ENCODE measurements around the gene ZNF112. TPM values are rescaled to one million over a fixed set of nuclear protein-coding genes. Genes with fewer than 3 reads are reported as not detected.

Gene ZNF112
- polyA plus RNA-seq, 1 donor (not counting 4 experiments of a cell fraction or from before 2014, with no cell fraction given), result 4.6 TPM

DNA sequence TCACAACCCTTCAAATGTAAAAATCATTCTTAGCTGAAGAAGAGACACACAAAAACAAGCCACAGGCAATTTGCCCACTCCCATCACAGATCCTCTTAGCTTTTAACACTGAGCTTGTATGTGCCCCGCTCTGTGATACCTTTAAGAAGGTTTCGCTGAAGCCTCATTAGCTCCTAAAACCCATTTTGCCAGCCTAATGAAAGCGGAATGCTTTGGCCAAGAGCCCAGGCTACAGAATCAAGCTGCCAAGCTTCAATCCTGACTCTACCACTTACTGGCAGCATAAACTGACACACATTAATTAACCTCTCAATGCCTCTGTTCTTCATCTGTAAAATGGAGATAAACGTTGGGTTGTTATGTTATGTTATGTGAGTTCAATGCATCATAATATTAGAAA lies 10.5 kb downstream of the ZNF112 start:
- Histone ChIP-seq H3K27ac (ENCODE audit: control insufficient read depth, insufficient read depth, low read length) (no peak overlapping the region), H3K9me1 (ENCODE audit: control insufficient read depth, extremely low read depth, insufficient read depth, low read length) (no peaks in the 10 kb centered on the region), H2AFZ (ENCODE audit: control insufficient read depth, low read length) (no peak overlapping the region), H4K20me1 (ENCODE audit: control insufficient read depth, extremely low read depth, insufficient read depth, low read length) (no peaks in the 10 kb centered on the region), H3K79me2 (ENCODE audit: control insufficient read depth, insufficient read depth, low read length) (peaks cover 3% of the 10 kb centered on the region), H3K4me2 (ENCODE audit: control insufficient read depth, extremely low read depth, insufficient read depth, low read depth, low read length) (no peak overlapping the region), H3K36me3 (ENCODE audit: control insufficient read depth in 2 of 2, extremely low read depth in 1 of 2, insufficient read depth in 2 of 2, low read length in 2 of 2) (peaks cover 0 to 4% of the 10 kb centered on the region in 2 experiments), H3K9ac (ENCODE audit: control insufficient read depth, extremely low read depth, insufficient read depth, low read length) (no peak overlapping the region), H3K9me3 (ENCODE audit: control insufficient read depth, low read depth, low read length) (no peaks in the 10 kb centered on the region), H3K4me1 (ENCODE audit: control insufficient read depth, extremely low read depth, insufficient read depth, low read length) (no peaks in the 10 kb centered on the region), H3K4me3 (ENCODE audit: control insufficient read depth in 2 of 3, extremely low read depth in 1 of 3, insufficient read depth in 2 of 3, low read depth in 1 of 3, low read length in 3 of 3) (no peak overlapping the region), H3K27me3 (ENCODE audit: control insufficient read depth, extremely low read depth, insufficient read depth, low read length) (no peaks in the 10 kb centered on the region)
- FAIRE-seq (no peak), DNase-seq (ENCODE audit: low read depth, low spot score) (no peak)
- dilution Hi-C loops (cut with MboI; ENCODE audit: extremely low pct_ligation_motif_present, low sequenced_read_pairs), result no loop called here
- TF ChIP-seq, protein P1, sequence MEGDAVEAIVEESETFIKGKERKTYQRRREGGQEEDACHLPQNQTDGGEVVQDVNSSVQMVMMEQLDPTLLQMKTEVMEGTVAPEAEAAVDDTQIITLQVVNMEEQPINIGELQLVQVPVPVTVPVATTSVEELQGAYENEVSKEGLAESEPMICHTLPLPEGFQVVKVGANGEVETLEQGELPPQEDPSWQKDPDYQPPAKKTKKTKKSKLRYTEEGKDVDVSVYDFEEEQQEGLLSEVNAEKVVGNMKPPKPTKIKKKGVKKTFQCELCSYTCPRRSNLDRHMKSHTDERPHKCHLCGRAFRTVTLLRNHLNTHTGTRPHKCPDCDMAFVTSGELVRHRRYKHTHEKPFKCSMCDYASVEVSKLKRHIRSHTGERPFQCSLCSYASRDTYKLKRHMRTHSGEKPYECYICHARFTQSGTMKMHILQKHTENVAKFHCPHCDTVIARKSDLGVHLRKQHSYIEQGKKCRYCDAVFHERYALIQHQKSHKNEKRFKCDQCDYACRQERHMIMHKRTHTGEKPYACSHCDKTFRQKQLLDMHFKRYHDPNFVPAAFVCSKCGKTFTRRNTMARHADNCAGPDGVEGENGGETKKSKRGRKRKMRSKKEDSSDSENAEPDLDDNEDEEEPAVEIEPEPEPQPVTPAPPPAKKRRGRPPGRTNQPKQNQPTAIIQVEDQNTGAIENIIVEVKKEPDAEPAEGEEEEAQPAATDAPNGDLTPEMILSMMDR (optimal IDR thresholded peaks at IDR 0.05 in 1 of 3, IDR thresholded peaks at IDR 0.05 in 1 of 3, conservative IDR thresholded peaks at IDR 0.05 in 1 of 3; ENCODE audit: extremely low read depth in 1 of 3, insufficient read depth in 2 of 3, low read length in 3 of 3), result no peak
- no peak for TF ChIP-seq EZH2 (IDR thresholded peaks at IDR 0.05; ENCODE audit: low read length)

DNA sequence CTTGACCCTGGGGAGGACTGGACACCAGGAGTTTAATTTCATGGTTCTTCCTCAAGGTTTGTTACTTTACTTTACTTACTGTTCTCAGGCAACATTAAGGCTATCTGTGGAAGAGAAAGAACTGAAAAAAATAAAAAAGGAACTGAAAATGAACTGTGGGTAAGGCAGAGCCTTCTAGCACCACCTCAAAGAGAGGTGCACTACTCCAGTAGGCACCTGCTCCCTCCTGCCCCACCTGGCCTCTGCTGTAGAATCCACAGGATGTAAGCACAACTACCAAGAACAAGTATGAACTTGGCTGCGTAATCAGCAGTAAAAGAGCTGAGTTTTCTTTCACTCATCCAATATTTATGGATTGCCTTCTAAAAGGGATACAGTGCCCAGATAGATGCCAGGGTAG lies 12.2 kb downstream of the ZNF112 start:
- TF ChIP-seq, protein P1 (optimal IDR thresholded peaks at IDR 0.05 in 1 of 3, IDR thresholded peaks at IDR 0.05 in 1 of 3, conservative IDR thresholded peaks at IDR 0.05 in 1 of 3; ENCODE audit: extremely low read depth in 1 of 3, insufficient read depth in 2 of 3, low read length in 3 of 3), result no peak
- no peak for TF ChIP-seq EZH2 (IDR thresholded peaks at IDR 0.05; ENCODE audit: low read length)
- H3K4me2 ChIP-seq (ENCODE audit: control insufficient read depth, extremely low read depth, insufficient read depth, low read depth, low read length), result no peak overlapping the region
- no peak overlapping the region for H2AFZ ChIP-seq (ENCODE audit: control insufficient read depth, low read length)
- DNase-seq (ENCODE audit: low read depth, low spot score) (no peak), FAIRE-seq (no peak)
- H3K4me3 ChIP-seq (ENCODE audit: control insufficient read depth in 2 of 3, extremely low read depth in 1 of 3, insufficient read depth in 2 of 3, low read depth in 1 of 3, low read length in 3 of 3), result no peak overlapping the region
- H3K27ac ChIP-seq (ENCODE audit: control insufficient read depth, insufficient read depth, low read length), result no peak overlapping the region
- no peaks in the 10 kb centered on the region for H3K4me1 ChIP-seq (ENCODE audit: control insufficient read depth, extremely low read depth, insufficient read depth, low read length)
- no peaks in the 10 kb centered on the region for H3K27me3 ChIP-seq (ENCODE audit: control insufficient read depth, extremely low read depth, insufficient read depth, low read length)
- no peaks in the 10 kb centered on the region for H3K9me1 ChIP-seq (ENCODE audit: control insufficient read depth, extremely low read depth, insufficient read depth, low read length)
- peaks cover 3% of the 10 kb centered on the region for H3K79me2 ChIP-seq (ENCODE audit: control insufficient read depth, insufficient read depth, low read length)
- no peak overlapping the region for H3K9ac ChIP-seq (ENCODE audit: control insufficient read depth, extremely low read depth, insufficient read depth, low read length)
- dilution Hi-C loops (cut with MboI; ENCODE audit: extremely low pct_ligation_motif_present, low sequenced_read_pairs), result no loop called here
- peaks cover 4 to 7% of the 10 kb centered on the region in 2 experiments for H3K36me3 ChIP-seq (ENCODE audit: control insufficient read depth in 2 of 2, extremely low read depth in 1 of 2, insufficient read depth in 2 of 2, low read length in 2 of 2)
- H4K20me1 ChIP-seq (ENCODE audit: control insufficient read depth, extremely low read depth, insufficient read depth, low read length), result no peaks in the 10 kb centered on the region
- no peaks in the 10 kb centered on the region for H3K9me3 ChIP-seq (ENCODE audit: control insufficient read depth, low read depth, low read length)
